H9 (cell line): ENCODE results near the gene SMIM13. TPM values are rescaled to one million over a fixed set of nuclear protein-coding genes. Genes with fewer than 3 reads are reported as not detected.
A peak's percentile ranks its signal among the peaks of the same experiment; 100 is the strongest.

Experiments used
- DNase-seq: peaks from one replicate; pipeline ENCODE4 v3.0.0-alpha.2; 2017
- H2AFZ ChIP-seq: one replicate; pipeline ENCODE4 v1.6.1; 2013; ENCODE audit warnings: mild to moderate bottlenecking, low read length, control low read depth, moderate library complexity
- H2AK5ac ChIP-seq: 2 replicates; pipeline ENCODE4 v1.6.1; 2013; ENCODE audit warnings: low read length, control low read depth, mixed read lengths; ENCODE audit not compliant: insufficient read length
- H2BK120ac ChIP-seq: one replicate; pipeline ENCODE4 v1.6.1; 2013; ENCODE audit warnings: low read depth, mild to moderate bottlenecking, low read length, control low read depth, inconsistent platforms; ENCODE audit not compliant: poor library complexity, severe bottlenecking
- H2BK12ac ChIP-seq: 2 replicates; pipeline ENCODE4 v1.6.1; 2013; ENCODE audit warnings: low read length, control low read depth, mixed read lengths, low read depth; ENCODE audit not compliant: insufficient read length
- H2BK15ac ChIP-seq: 2 replicates; pipeline ENCODE4 v1.6.1; 2013; ENCODE audit warnings: low read depth, low read length, control low read depth
- H2BK20ac ChIP-seq: one replicate; pipeline ENCODE4 v1.6.1; 2013; ENCODE audit warnings: low read depth, mild to moderate bottlenecking, low read length, control low read depth, inconsistent platforms; ENCODE audit not compliant: poor library complexity, severe bottlenecking
- H2BK5ac ChIP-seq: 2 replicates; pipeline ENCODE4 v1.6.1; 2013; ENCODE audit warnings: low read length, control low read depth, mixed read lengths; ENCODE audit not compliant: insufficient read length
- H3K14ac ChIP-seq: 2 replicates; pipeline ENCODE4 v1.6.1; 2013; ENCODE audit warnings: low read length, control low read depth; ENCODE audit not compliant: insufficient read depth
- H3K18ac ChIP-seq: 2 replicates; pipeline ENCODE4 v1.6.1; 2013; ENCODE audit warnings: low read depth, mild to moderate bottlenecking, mixed read lengths, low read length, control low read depth; ENCODE audit not compliant: insufficient read length
- H3K23ac ChIP-seq: 2 replicates; pipeline ENCODE4 v1.6.1; 2013; ENCODE audit warnings: low read length, control low read depth, mixed read lengths, low read depth; ENCODE audit not compliant: insufficient read length
- H3K23me2 ChIP-seq: 2 replicates; pipeline ENCODE4 v1.6.1; 2013; ENCODE audit warnings: low read depth, mild to moderate bottlenecking, mixed read lengths, low read length, control low read depth; ENCODE audit not compliant: insufficient read length, poor library complexity, severe bottlenecking
- H3K27ac ChIP-seq: 2 replicates; pipeline ENCODE4 v1.5.1; 2013; ENCODE audit warnings: low read length, control low read depth, mixed read lengths, low read depth; ENCODE audit not compliant: insufficient read length
- H3K27me3 ChIP-seq: 2 replicates; pipeline ENCODE4 v1.6.1; 2013; ENCODE audit warnings: low read length, control low read depth, inconsistent platforms; ENCODE audit not compliant: insufficient read depth
- H3K4ac ChIP-seq: 2 replicates; pipeline ENCODE4 v1.6.1; 2013; ENCODE audit warnings: low read depth, mild to moderate bottlenecking, control low read depth, inconsistent platforms, low read length, moderate library complexity
- H3K4me1 ChIP-seq: 2 replicates; pipeline ENCODE4 v1.6.1; 2013; ENCODE audit warnings: low read length, control low read depth, inconsistent platforms; ENCODE audit not compliant: insufficient read depth
- H3K4me2 ChIP-seq: 2 replicates; pipeline ENCODE4 v1.6.1; 2013; ENCODE audit warnings: low read length, control low read depth, mixed read lengths; ENCODE audit not compliant: insufficient read length, insufficient read depth
- H3K56ac ChIP-seq: 2 replicates; pipeline ENCODE4 v1.6.1; 2013; ENCODE audit warnings: low read depth, mild to moderate bottlenecking, mixed read lengths, low read length, control low read depth; ENCODE audit not compliant: insufficient read length
- H3K79me1 ChIP-seq: 2 replicates; pipeline ENCODE4 v1.6.1; 2013; ENCODE audit warnings: low read depth, mild to moderate bottlenecking, moderate library complexity, low read length, control low read depth, inconsistent platforms; ENCODE audit not compliant: insufficient read depth, poor library complexity, severe bottlenecking
- H3K79me2 ChIP-seq: 2 replicates; pipeline ENCODE4 v1.6.1; 2013; ENCODE audit warnings: low read length, control low read depth, inconsistent platforms; ENCODE audit not compliant: insufficient read depth
- H3K9ac ChIP-seq: 2 replicates; pipeline ENCODE4 v1.6.1; 2013; ENCODE audit warnings: low read length, control low read depth, mixed read lengths; ENCODE audit not compliant: insufficient read length; ENCODE audit errors: extremely low read depth
- H3K9me3 ChIP-seq: one replicate; pipeline ENCODE4 v1.6.1; 2013; ENCODE audit warnings: low read depth, low read length, inconsistent platforms; ENCODE audit not compliant: control insufficient read depth
- H3T11ph ChIP-seq: one replicate; pipeline ENCODE4 v1.6.1; 2013; ENCODE audit warnings: mild to moderate bottlenecking, low read length, control low read depth, inconsistent platforms
- H4K20me1 ChIP-seq: one replicate; pipeline ENCODE4 v1.6.1; 2013; ENCODE audit not compliant: control insufficient read depth, insufficient read length, insufficient read depth
- H4K5ac ChIP-seq: 2 replicates; pipeline ENCODE4 v1.6.1; 2013; ENCODE audit warnings: low read depth, mild to moderate bottlenecking, mixed read lengths, low read length, control low read depth; ENCODE audit not compliant: insufficient read length
- H4K8ac ChIP-seq: replicated peaks from 2 replicates; pipeline ENCODE4 v1.6.1; 2013; ENCODE audit warnings: low read length, control low read depth, mixed read lengths, low read depth; ENCODE audit not compliant: insufficient read length
- H4K91ac ChIP-seq: 2 replicates; pipeline ENCODE4 v1.6.1; 2013; ENCODE audit warnings: low read depth, mild to moderate bottlenecking, moderate library complexity, mixed read lengths, low read length, control low read depth; ENCODE audit not compliant: insufficient read length
- H3K27ac Mint-ChIP-seq, 3 experiments: 2 replicates in 2 of 3; 3 replicates in 1 of 3; pipeline ENCODE4 v1.8.0; 2020 to 2021; ENCODE audit warnings: mixed read lengths in 3 of 3, mild to moderate bottlenecking in 1 of 3, moderate library complexity in 1 of 3
- H3K27me3 Mint-ChIP-seq: 2 replicates; pipeline ENCODE4 v1.8.0; 2021; ENCODE audit warnings: low read depth, mild to moderate bottlenecking, moderate library complexity, mixed read lengths
- H3K36me3 Mint-ChIP-seq, 3 experiments: 2 replicates in 2 of 3; 3 replicates in 1 of 3; pipeline ENCODE4 v1.8.0; 2020 to 2021; ENCODE audit warnings: low read depth in 3 of 3, mixed read lengths in 3 of 3; ENCODE audit not compliant: insufficient read depth in 1 of 3
- H3K4me1 Mint-ChIP-seq, 2 experiments: 2 replicates each; pipeline ENCODE4 v1.8.0; 2020; ENCODE audit warnings: mixed read lengths in 2 of 2
- H3K4me3 Mint-ChIP-seq, 2 experiments: 2 replicates in 1 of 2; 3 replicates in 1 of 2; pipeline ENCODE4 v1.8.0; 2020 to 2021; ENCODE audit warnings: mild to moderate bottlenecking in 2 of 2, mixed read lengths in 2 of 2, moderate library complexity in 1 of 2
- H3K9me3 Mint-ChIP-seq, 2 experiments: 2 replicates in 1 of 2; 3 replicates in 1 of 2; pipeline ENCODE4 v1.8.0; 2020; ENCODE audit warnings: mild to moderate bottlenecking in 2 of 2, mixed read lengths in 2 of 2, moderate library complexity in 1 of 2
- WGBS: extraction: QIAGEN DNeasy Blood & Tissue Kit; methylation state at CpG from one replicate; pipeline ENCODE4 v1.1.7; 2013; ENCODE audit warnings: missing lambda C conversion rate, low lambda C conversion rate, mixed read lengths; ENCODE audit not compliant: insufficient read length; ENCODE audit errors: extremely low coverage; 5-methylcytosine and 5-hydroxymethylcytosine counted together
- total RNA-seq: library from RNA; stranded (reverse); gene quantifications from 2 replicates; pipeline ENCODE4 v1.2.1, GENCODE V29; 2021
- TF ChIP-seq, protein P1 (sequence below): fragments of 200-600 bp; sonication (generic); conservative IDR thresholded peaks from 3 replicates; pipeline ENCODE4 v1.8.0; 2021; ENCODE audit warnings: antibody characterized with exemption, mild to moderate bottlenecking

Gene SMIM13
- total RNA-seq, 1 experiment from 2014 or later, result 10.6 TPM

- no peaks in the 10 kb centered on the region; the same call in none of the 2 replicates for H3K27me3 Mint-ChIP-seq
- Histone ChIP-seq H3K23ac (no peak overlapping the region), H4K5ac (no peak overlapping the region), H3K27me3 (no peaks in the 10 kb centered on the region), H3K23me2 (no peaks in the 10 kb centered on the region), H4K8ac (no peak overlapping the region), H3K4me2 (no peak overlapping the region), H2BK12ac (no peak overlapping the region), H3K18ac (no peak overlapping the region), H2AFZ (no peak overlapping the region), H3K4me1 (peaks cover 8% of the 10 kb centered on the region; the same call in 1 of the 2 replicates), H3K4ac (no peak overlapping the region), H3T11ph (no peak overlapping the region), H3K9ac (no peak overlapping the region), H3K14ac (no peak overlapping the region), H3K79me1 (no peaks in the 10 kb centered on the region), H3K9me3 (no peaks in the 10 kb centered on the region), H2BK20ac (no peak overlapping the region), H2BK120ac (no peak overlapping the region), H4K91ac (no peak overlapping the region), H3K79me2 (no peaks in the 10 kb centered on the region), H2AK5ac (no peak overlapping the region), H3K56ac (no peak overlapping the region), H3K27ac (no peak overlapping the region), H2BK15ac (no peak overlapping the region), H4K20me1 (no peaks in the 10 kb centered on the region), H2BK5ac (no peak overlapping the region)
- TF ChIP-seq, protein P1, sequence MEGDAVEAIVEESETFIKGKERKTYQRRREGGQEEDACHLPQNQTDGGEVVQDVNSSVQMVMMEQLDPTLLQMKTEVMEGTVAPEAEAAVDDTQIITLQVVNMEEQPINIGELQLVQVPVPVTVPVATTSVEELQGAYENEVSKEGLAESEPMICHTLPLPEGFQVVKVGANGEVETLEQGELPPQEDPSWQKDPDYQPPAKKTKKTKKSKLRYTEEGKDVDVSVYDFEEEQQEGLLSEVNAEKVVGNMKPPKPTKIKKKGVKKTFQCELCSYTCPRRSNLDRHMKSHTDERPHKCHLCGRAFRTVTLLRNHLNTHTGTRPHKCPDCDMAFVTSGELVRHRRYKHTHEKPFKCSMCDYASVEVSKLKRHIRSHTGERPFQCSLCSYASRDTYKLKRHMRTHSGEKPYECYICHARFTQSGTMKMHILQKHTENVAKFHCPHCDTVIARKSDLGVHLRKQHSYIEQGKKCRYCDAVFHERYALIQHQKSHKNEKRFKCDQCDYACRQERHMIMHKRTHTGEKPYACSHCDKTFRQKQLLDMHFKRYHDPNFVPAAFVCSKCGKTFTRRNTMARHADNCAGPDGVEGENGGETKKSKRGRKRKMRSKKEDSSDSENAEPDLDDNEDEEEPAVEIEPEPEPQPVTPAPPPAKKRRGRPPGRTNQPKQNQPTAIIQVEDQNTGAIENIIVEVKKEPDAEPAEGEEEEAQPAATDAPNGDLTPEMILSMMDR, result no peak
- peak; percentile 39 for DNase-seq
- no peaks in the 10 kb centered on the region for H3K9me3 Mint-ChIP-seq
- H3K4me1 Mint-ChIP-seq, result peaks cover 25 to 27% of the 10 kb centered on the region in 2 experiments
- no peaks in the 10 kb centered on the region; a peak in 1 of 7 replicates for H3K36me3 Mint-ChIP-seq
- H3K4me3 Mint-ChIP-seq, result no peak overlapping the region
- WGBS, result no CpG with 5 or more reads among the region's 4 CpGs
- peak overlapping the region; percentile 3 to 87 (median 27); a peak in 6 of 7 replicates for H3K27ac Mint-ChIP-seq
Measured at GRCh38 chr6:11146117-11146826, 52.6 kb downstream of the SMIM13 start.
